HFF-Myc (cell line): Measurements from ENCODE around the gene CCSER1.

Source experiments
- DNase-seq: peaks from one replicate; pipeline ENCODE4 v3.0.0-alpha.2; 2011; ENCODE audit warnings: low read depth; ENCODE audit errors: extremely low read depth
- H3K4me3 ChIP-seq: replicated peaks from 2 replicates; pipeline ENCODE4 v1.5.1; 2011; ENCODE audit warnings: low read depth, mild to moderate bottlenecking, control low read depth, low read length
- CTCF ChIP-seq: IDR thresholded peaks from 2 replicates; pipeline ENCODE4 v1.5.1; 2012; ENCODE audit warnings: mild to moderate bottlenecking, low read depth, low read length, control low read depth; ENCODE audit errors: missing control alignments

Gene CCSER1

GRCh38 chr4:90727938-90728337 is 600.7 kb downstream of the CCSER1 start:
- TF ChIP-seq CTCF = no peak
- H3K4me3 ChIP-seq = no peak overlapping the region
- no peak for DNase-seq

GRCh38 chr4:90730752-90731151 is 603.6 kb downstream of the CCSER1 start:
- TF ChIP-seq CTCF = no peak
- no peak for DNase-seq
- no peak overlapping the region for H3K4me3 ChIP-seq

GRCh38 chr4:90733211-90733610 is 606.0 kb downstream of the CCSER1 start:
- no peak overlapping the region for H3K4me3 ChIP-seq
- DNase-seq = no peak
- no peak for TF ChIP-seq CTCF

- no peak for DNase-seq
- no peak for TF ChIP-seq CTCF
- no peak overlapping the region for H3K4me3 ChIP-seq
These were observed 618.0 kb downstream of the CCSER1 start for GRCh38 chr4:90745176-90745575.

GRCh38 chr4:90753068-90753467 is 625.9 kb downstream of the CCSER1 start:
- no peak overlapping the region for H3K4me3 ChIP-seq
- DNase-seq = no peak
- TF ChIP-seq CTCF = no peak

- TF ChIP-seq CTCF = no peak
- DNase-seq = no peak
- H3K4me3 ChIP-seq = no peak overlapping the region
These were observed 630.4 kb downstream of the CCSER1 start for GRCh38 chr4:90757534-90758060.

GRCh38 chr4:90760059-90760458 is 632.9 kb downstream of the CCSER1 start:
- no peak for DNase-seq
- no peak for TF ChIP-seq CTCF
- no peak overlapping the region for H3K4me3 ChIP-seq
